ENCODE results near the gene SLC38A9. TPM values are rescaled to one million over a fixed set of nuclear protein-coding genes. Genes with fewer than 3 reads are reported as not detected.

The SLC38A9 gene
- total RNA-seq, 1 experiment from 2014 or later: 17.7 TPM

GRCh38 chr5:55584398-55585205 lies 127.5 kb downstream of the SLC38A9 start:
- no peak for DNase-seq (ENCODE audit: low read depth)

- no peak for DNase-seq (ENCODE audit: low read depth)
These were observed 128.5 kb downstream of the SLC38A9 start for GRCh38 chr5:55583578-55583977.

DNA sequence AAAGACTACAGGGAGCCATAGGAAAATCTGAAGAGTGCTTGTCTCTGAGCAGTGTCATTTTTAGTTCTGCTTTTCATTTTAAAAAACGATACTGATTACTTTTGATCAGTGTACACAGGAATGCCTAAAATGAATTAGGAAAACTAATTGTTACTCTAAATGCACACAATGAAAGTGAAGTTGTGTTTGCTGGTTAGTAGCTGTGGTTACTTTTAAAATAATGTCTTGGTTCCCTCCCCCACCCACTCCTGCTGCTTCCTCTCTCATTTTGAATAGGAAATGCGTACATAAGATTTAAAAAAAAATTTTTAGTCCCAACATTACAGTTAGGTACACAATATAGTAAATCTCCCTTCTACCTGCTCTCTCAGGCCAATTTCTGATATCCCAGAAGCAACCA lies 129.9 kb downstream of the SLC38A9 start:
- no peak for DNase-seq (ENCODE audit: low read depth)

- no peak for DNase-seq (ENCODE audit: low read depth)
These were observed 132.1 kb downstream of the SLC38A9 start for GRCh38 chr5:55580042-55580441.

GRCh38 chr5:55578771-55579170 lies 133.4 kb downstream of the SLC38A9 start:
- DNase-seq (ENCODE audit: low read depth): no peak

DNA sequence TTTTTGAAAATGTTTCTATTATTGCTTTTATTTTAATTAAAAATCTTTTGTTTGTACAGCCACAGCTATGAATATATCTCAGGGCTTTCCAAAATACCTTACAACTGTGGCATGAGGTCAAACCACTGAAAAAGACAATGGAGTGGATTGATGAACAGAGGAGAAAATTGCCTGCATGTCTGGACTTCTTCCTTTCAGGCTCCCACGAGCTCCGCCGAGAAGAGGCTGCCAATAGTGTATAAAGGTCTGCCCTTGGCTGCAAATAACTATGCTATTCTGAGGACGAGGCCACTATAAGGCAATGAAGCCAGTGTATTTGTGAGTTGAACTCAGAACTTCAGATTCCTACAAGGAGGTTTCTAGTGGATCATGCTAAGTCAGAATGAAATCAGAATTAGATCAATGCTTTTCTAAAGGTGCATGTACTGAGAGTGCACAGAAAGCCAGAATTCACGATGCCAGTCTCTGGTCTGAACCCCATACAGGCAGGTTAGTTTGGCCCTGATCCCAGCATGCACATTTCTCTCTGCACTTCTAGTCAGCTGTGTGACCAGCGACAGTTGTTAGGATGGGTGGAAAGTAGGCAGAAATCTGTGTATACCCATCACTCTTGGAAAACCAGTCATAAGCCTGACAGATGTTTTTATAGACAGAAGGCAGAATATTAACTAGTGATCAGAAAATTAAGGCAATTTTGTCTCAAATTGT lies 134.6 kb downstream of the SLC38A9 start:
- no peak for DNase-seq (ENCODE audit: low read depth)

GRCh38 chr5:55576661-55577060 lies 135.5 kb downstream of the SLC38A9 start:
- DNase-seq (ENCODE audit: low read depth): no peak

Small RNA genes lying within 50 kb of the gene (small RNA-seq; reads per million reads assigned to genes)
- gene AC016632.1: not detected

Other genes with a start within 250 kb of the SLC38A9 start
- gene PLPP1, start 177.4 kb downstream of the SLC38A9 start, total RNA-seq (2014; rRNA removed; shearing (Covaris generic)): 9.4 and 12.9 TPM in 2 replicates
- gene DDX4, start 25.7 kb upstream of the SLC38A9 start, total RNA-seq (2014; rRNA removed; shearing (Covaris generic)): 0.24 TPM in 1 of 2 replicates, not detected in the other
- 6.9 and 7.8 TPM in 2 replicates for gene IL31RA, start 139.0 kb upstream of the SLC38A9 start, total RNA-seq (2014; rRNA removed; shearing (Covaris generic))